Activated CD4-positive, alpha-beta memory T cell treated with anti-CD3 and anti-CD28 coated beads for 36 hours (primary cell): ENCODE data around the gene ST8SIA5. TPM values are rescaled to one million over a fixed set of nuclear protein-coding genes. Genes with fewer than 3 reads are reported as not detected.

Source experiments
- CTCF ChIA-PET: fragments of 350-600 bp; sonication (Branson Sonifier 250); formaldehyde crosslinking; loops from one replicate; lab custom pipeline; 2021; ENCODE audit warnings: antibody characterized with exemption, inconsistent platforms; lab: Charles Lee
- POLR2A ChIA-PET: fragments of 350-600 bp; sonication (Branson Sonifier 250); formaldehyde crosslinking; loops from one replicate; lab custom pipeline; 2021; ENCODE audit warnings: antibody characterized with exemption; lab: Charles Lee
- DNase-seq: peaks from one replicate; pipeline ENCODE4 v3.0.0-alpha.2; 2020
- H3K27ac Mint-ChIP-seq: one replicate; pipeline ENCODE4 v1.8.0; 2021; ENCODE audit warnings: mixed read lengths
- H3K27me3 Mint-ChIP-seq: one replicate; pipeline ENCODE4 v1.8.0; 2021; ENCODE audit warnings: mixed read lengths
- H3K36me3 Mint-ChIP-seq: one replicate; pipeline ENCODE4 v1.8.0; 2021; ENCODE audit warnings: mixed read lengths
- H3K4me1 Mint-ChIP-seq: one replicate; pipeline ENCODE4 v1.8.0; 2021; ENCODE audit warnings: low read depth, mixed read lengths
- H3K4me3 Mint-ChIP-seq: one replicate; pipeline ENCODE4 v1.8.0; 2021; ENCODE audit warnings: mild to moderate bottlenecking, mixed read lengths
- H3K9me3 Mint-ChIP-seq: one replicate; pipeline ENCODE4 v1.8.0; 2021; ENCODE audit warnings: mixed read lengths
- intact Hi-C: fragments of 100-400 bp; cut with micrococcal nuclease; formaldehyde crosslinking; loops from one replicate; pipeline ENCODE4 v1.15.1; 2023
- total RNA-seq, 2 experiments: library from RNA; stranded (reverse); gene quantifications; one replicate each; pipeline ENCODE4 v1.2.3, GENCODE V29; 2021

ST8SIA5 gene
- total RNA-seq, 2 experiments from 2014 or later: not detected

DNA sequence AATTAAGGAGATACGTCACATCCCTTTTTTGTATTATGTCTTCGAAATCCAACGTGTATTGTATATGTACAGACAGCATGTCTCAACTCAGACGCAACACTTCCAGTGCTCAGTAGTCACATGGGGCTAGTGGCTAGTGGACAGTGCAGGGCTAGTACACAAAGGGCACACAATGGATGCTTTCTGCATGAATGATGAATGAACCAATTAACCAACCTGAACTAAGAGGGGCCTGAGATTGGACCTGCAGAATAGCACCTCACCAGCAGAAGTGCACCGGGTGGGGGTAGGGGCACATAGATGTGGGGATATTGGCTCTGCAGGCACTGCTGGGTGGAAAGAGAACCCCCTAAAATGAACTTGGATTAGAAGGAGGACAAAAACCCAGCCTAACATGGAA lies 20.7 kb downstream of the ST8SIA5 start:
- Mint-ChIP-seq H3K27ac (no peak overlapping the region), H3K9me3 (no peaks in the 10 kb centered on the region), H3K4me1 (no peaks in the 10 kb centered on the region), H3K4me3 (no peak overlapping the region), H3K36me3 (no peaks in the 10 kb centered on the region), H3K27me3 (peaks cover 12% of the 10 kb centered on the region)
- CTCF ChIA-PET: no interaction called here
- intact Hi-C loops: no loop called here
- POLR2A ChIA-PET: no interaction called here
- DNase-seq: no peak

DNA sequence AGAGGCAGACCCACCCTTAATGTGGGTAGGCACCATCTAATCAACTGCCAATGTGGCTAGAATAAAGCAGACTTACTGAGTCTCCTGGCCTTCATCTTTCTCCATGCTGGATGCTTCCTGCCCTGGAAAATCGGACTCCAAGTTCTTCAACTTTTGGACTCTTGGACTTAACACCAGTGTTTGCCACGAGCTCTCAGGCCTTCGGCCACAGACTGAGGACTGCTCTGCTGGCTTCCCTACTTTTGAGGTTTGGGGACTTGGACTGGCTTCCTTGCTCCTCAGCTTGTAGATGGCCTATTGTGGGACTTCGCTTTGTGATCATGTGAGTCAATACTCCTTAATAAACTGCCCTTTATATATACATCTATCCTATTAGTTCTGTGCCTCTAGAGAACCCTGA lies 21.9 kb downstream of the ST8SIA5 start:
- DNase-seq: no peak
- H3K4me1 Mint-ChIP-seq: no peaks in the 10 kb centered on the region
- intact Hi-C loops: no loop called here
- ChIA-PET CTCF (no interaction called here), POLR2A (no interaction called here)
- no peak overlapping the region for H3K27ac Mint-ChIP-seq
- H3K36me3 Mint-ChIP-seq: no peaks in the 10 kb centered on the region
- peaks cover 8% of the 10 kb centered on the region for H3K9me3 Mint-ChIP-seq
- H3K27me3 Mint-ChIP-seq: peaks cover 9% of the 10 kb centered on the region
- H3K4me3 Mint-ChIP-seq: no peak overlapping the region

DNA sequence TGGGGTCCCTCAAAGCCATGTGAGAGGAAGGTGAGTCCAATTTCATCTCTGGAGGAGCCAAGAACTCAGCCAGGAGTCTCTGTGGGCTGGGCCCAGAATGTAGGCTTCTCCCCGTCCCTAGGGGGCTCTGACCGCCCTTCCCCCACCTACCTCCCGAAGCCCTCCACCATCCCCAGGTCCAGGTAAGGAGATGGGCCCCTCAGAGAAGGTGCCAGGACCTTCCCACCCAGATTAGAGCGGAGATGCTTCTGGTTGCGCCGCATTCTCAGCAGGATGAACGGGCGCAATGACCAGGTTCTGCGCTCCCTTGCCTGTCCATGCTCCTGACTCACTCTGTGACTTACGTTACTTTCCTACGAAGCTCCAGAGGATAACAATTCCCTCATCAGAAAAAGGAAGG lies 23.0 kb downstream of the ST8SIA5 start:
- no peak overlapping the region for H3K4me3 Mint-ChIP-seq
- H3K4me1 Mint-ChIP-seq: no peaks in the 10 kb centered on the region
- ChIA-PET CTCF (no interaction called here), POLR2A (no interaction called here)
- H3K27me3 Mint-ChIP-seq: peaks cover 2% of the 10 kb centered on the region
- intact Hi-C loops: no loop called here
- peaks cover 18% of the 10 kb centered on the region for H3K9me3 Mint-ChIP-seq
- H3K36me3 Mint-ChIP-seq: no peaks in the 10 kb centered on the region
- no peak overlapping the region for H3K27ac Mint-ChIP-seq
- DNase-seq: no peak

DNA sequence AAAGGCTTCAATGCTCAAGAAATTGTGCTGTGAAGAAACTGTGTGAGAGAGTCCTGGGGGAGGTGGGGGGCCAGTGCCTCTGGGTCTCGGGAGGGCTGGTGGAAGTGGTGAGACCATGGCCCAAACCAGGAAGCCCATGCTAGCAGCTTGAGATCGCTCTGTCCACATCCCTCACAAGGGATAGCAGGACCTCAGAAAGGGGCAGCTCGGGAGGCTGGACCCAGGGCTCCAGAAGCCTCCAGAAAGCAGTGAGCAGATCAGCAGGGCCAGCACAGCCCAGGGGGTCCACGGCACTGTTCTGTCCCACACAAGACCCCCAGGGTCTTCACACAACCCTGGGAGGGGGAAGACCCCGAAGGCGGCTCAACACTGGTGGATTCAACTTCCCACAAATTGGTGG lies 24.1 kb downstream of the ST8SIA5 start:
- H3K36me3 Mint-ChIP-seq: no peaks in the 10 kb centered on the region
- no peak overlapping the region for H3K27ac Mint-ChIP-seq
- peaks cover 18% of the 10 kb centered on the region for H3K9me3 Mint-ChIP-seq
- H3K4me3 Mint-ChIP-seq: no peak overlapping the region
- DNase-seq: no peak
- no peaks in the 10 kb centered on the region for H3K4me1 Mint-ChIP-seq
- POLR2A ChIA-PET: no interaction called here
- intact Hi-C loops: no loop called here
- CTCF ChIA-PET: no interaction called here
- no peaks in the 10 kb centered on the region for H3K27me3 Mint-ChIP-seq

DNA sequence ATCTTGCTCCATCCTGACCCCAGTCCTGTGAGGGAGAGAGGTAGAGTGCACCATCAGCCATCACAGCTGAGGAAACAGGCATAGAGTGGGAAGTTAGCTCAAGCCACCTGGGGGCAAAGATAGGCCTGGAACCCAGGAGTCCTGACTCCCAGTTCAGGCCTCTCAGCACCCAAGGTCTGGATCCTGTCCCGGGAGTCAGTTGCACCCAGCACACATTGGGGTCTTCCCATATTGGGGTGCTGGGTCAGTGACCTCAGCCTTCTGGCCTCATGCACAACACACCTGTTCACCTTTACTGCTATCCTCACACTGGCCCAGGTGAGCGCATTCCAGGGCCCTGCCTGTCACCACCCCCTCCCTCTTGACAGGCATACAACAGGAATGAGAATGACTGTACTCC lies 24.7 kb downstream of the ST8SIA5 start:
- no peak overlapping the region for H3K27ac Mint-ChIP-seq
- intact Hi-C loops: no loop called here
- H3K36me3 Mint-ChIP-seq: no peaks in the 10 kb centered on the region
- H3K4me1 Mint-ChIP-seq: no peaks in the 10 kb centered on the region
- ChIA-PET POLR2A (no interaction called here), CTCF (no interaction called here)
- H3K4me3 Mint-ChIP-seq: no peak overlapping the region
- H3K27me3 Mint-ChIP-seq: no peaks in the 10 kb centered on the region
- peaks cover 18% of the 10 kb centered on the region for H3K9me3 Mint-ChIP-seq
- no peak for DNase-seq

DNA sequence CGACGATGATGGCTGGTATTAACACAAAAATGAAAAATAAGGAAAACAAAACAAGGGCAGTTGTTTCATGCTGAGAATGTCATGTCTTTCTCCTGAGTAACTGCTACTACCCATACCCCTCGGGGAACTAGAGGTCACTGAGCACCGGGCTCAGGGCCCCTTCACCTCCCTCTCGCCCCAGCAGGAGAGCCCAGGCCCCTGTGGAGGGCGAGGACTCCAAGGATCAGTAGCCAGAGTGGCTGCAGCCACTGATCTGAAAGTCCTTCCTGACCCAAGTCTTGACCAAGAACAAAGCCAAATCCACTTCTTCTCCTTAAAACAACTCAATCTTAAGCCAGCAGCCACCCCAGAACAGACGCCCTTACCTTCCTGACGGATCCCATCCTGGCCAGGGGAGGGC lies 25.5 kb downstream of the ST8SIA5 start:
- Mint-ChIP-seq H3K27ac (no peak overlapping the region), H3K4me3 (no peak overlapping the region), H3K36me3 (no peaks in the 10 kb centered on the region), H3K9me3 (peaks cover 18% of the 10 kb centered on the region), H3K27me3 (no peaks in the 10 kb centered on the region), H3K4me1 (no peaks in the 10 kb centered on the region)
- intact Hi-C loops: no loop called here
- DNase-seq: no peak
- POLR2A ChIA-PET: no interaction called here
- CTCF ChIA-PET: no interaction called here

DNA sequence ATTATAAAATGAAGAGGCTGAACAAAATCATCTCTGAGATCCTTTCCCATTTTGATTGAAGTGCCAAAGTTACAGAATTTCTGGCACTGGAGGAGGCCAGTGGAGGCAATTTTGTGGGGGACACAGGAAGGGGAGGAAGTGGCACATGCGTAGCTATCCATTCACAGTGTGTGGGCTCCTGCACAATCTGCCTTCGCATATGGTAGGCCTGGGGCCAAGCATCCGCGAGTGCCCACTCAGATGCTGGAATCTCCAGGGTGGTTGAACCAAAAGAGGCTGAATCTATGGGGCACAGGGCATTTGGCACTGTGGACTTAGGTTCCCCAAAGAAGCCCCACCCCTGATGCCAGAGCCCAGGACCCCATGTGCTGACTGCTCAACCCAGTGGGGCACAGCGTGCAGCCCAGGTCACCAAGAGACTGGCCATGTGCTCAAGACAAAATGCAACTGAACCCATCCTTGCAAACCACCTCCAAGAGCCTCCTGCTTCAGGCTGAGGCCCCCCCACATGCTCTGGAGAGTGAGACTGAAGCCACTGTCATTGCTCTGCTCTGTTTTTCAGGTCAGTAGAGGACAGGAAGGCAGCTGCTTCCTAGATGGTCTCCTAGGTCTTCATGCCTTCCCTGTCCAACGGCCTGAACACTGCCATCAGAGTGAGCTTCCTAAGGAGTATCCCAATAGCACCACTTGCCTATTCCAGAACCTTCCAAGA lies 28.5 kb downstream of the ST8SIA5 start:
- Mint-ChIP-seq H3K4me1 (no peaks in the 10 kb centered on the region), H3K27ac (no peak overlapping the region), H3K9me3 (peaks cover 18% of the 10 kb centered on the region), H3K27me3 (no peaks in the 10 kb centered on the region), H3K4me3 (no peak overlapping the region), H3K36me3 (no peaks in the 10 kb centered on the region)
- no peak for DNase-seq
- POLR2A ChIA-PET: no interaction called here
- CTCF ChIA-PET: interaction anchor here (1.0 kb wide), 1 partner anchor 70 kb away, joined by 4 read pairs; no protein-coding TSS in a partner anchor
- intact Hi-C loops: no loop called here

DNA sequence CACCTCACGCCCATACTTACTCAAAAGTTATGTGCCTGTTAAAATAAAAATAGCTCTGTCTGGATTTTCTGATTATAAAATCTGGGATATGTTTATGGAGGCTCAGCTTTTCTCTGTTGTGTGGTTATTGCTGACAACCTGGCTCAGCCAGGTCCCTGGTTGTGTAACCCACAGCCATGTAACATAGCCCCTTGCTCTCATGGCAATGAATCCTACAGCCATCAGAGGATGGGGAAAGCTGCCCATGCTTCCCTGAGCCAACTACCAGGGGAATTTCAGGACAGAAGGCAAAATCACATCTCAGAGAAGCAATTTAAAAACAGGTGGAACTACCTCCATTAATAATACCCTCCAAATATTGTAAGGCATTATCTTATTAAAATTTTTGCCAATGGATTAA lies 29.7 kb downstream of the ST8SIA5 start:
- POLR2A ChIA-PET: no interaction called here
- CTCF ChIA-PET: no interaction called here
- Mint-ChIP-seq H3K4me1 (no peaks in the 10 kb centered on the region), H3K4me3 (no peak overlapping the region), H3K36me3 (no peaks in the 10 kb centered on the region), H3K9me3 (peaks cover 18% of the 10 kb centered on the region), H3K27me3 (no peaks in the 10 kb centered on the region), H3K27ac (no peak overlapping the region)
- intact Hi-C loops: no loop called here
- DNase-seq: no peak

DNA sequence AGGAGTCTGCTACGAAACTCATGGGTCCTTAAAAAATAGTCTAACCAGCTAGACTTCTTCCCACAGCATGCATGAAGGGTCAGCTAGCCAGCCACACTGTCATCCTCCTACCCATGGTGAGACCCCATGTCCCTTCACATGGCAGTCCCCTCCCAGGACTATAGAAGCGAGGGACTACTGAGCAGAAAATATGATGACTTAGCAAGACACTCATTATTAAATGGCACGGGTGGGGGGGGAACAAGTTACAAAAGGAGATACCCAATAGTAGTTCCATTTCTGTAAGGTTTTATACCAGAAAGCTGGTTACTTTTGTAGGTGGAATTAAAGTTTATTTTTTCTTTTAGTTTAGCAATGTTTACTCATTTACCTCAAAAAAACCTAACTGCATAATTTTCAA lies 31.5 kb downstream of the ST8SIA5 start:
- CTCF ChIA-PET: no interaction called here
- H3K36me3 Mint-ChIP-seq: no peaks in the 10 kb centered on the region

DNA sequence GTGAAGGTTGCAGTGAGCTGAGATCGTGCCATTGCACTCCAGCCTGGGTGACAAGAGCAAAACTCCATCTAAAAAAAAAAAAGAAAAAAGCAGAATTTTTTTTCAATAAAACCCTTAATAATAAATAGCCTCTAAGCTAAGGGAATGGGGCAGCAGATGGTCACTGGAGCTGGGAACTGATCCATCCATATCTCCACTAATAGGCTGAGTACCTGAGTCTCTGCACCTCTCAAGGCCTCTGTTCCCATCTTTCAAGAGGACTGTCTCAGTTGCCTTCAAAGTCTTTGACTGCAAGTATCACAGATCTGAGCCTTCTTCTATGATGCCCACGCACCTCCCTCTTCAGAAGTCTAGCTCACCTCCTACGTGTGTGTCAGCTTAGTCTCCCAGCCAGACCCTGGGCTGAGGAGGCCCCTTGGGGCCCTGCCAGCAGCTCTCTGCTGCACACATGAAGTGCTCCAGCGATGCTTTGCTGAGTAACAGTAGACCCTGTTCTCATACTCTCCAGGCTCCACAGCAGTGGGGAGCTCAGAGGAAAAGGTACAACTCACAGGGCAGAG lies 32.9 kb downstream of the ST8SIA5 start:
- H3K4me3 Mint-ChIP-seq: no peak overlapping the region
- ChIA-PET CTCF (no interaction called here), POLR2A (no interaction called here)
- no peak overlapping the region for H3K27ac Mint-ChIP-seq
- H3K9me3 Mint-ChIP-seq: no peaks in the 10 kb centered on the region
- intact Hi-C loops: no loop called here
- H3K36me3 Mint-ChIP-seq: no peaks in the 10 kb centered on the region
- DNase-seq: no peak
- peaks cover 2% of the 10 kb centered on the region for H3K27me3 Mint-ChIP-seq
- H3K4me1 Mint-ChIP-seq: no peaks in the 10 kb centered on the region

More for the DNA sequence above, 31.5 kb downstream of the ST8SIA5 start:
- intact Hi-C loops: no loop called here
- Mint-ChIP-seq H3K27me3 (no peaks in the 10 kb centered on the region), H3K27ac (no peak overlapping the region), H3K4me3 (no peak overlapping the region), H3K4me1 (no peaks in the 10 kb centered on the region), H3K9me3 (peaks cover 12% of the 10 kb centered on the region)
- POLR2A ChIA-PET: no interaction called here
- no peak for DNase-seq

DNA sequence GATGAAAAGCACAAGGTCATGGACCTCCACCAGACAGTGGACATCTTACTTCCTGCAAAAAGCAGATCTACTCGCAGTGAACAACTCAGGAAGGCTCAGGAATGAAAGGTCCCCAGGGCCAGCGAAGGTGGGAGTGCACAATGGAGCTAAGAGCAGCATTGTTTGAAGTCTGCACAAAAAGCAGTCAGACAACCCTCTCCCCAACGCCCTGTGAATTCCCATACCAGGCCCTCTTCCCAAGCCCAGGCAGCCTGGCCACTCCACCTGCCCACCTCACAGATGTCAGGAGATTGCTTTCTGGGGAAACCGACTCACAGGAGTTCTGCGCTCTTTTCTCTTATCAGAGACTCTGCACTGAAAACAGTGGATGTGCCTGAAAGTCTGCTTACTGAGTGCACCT lies 34.8 kb downstream of the ST8SIA5 start:
- no peaks in the 10 kb centered on the region for H3K9me3 Mint-ChIP-seq
- H3K36me3 Mint-ChIP-seq: no peaks in the 10 kb centered on the region
- H3K4me1 Mint-ChIP-seq: no peaks in the 10 kb centered on the region
- no peak overlapping the region for H3K4me3 Mint-ChIP-seq
- CTCF ChIA-PET: no interaction called here
- H3K27ac Mint-ChIP-seq: no peak overlapping the region
- no peak for DNase-seq
- intact Hi-C loops: no loop called here
- POLR2A ChIA-PET: no interaction called here
- H3K27me3 Mint-ChIP-seq: peaks cover 2% of the 10 kb centered on the region

DNA sequence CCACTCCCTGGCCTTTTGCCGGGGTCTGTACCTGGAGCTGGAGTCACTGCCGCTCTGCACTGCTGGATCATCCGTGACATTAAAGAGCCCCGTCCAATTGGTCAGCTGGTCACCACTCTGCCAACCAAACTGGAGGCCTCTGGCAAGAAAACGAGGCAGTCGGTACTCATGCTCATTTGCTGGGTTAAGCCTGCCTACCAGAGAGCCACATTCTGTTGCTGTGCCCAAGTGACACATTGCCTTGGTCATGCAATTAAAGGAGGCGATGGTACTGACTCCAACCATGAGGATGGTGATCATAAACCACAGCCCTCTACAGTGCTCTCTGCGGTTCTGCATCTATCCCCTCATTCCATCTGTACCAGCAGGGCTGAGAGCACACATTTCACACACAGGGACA lies 35.5 kb downstream of the ST8SIA5 start:
- H3K9me3 Mint-ChIP-seq: no peaks in the 10 kb centered on the region
- intact Hi-C loops: no loop called here
- no peak overlapping the region for H3K27ac Mint-ChIP-seq
- H3K4me3 Mint-ChIP-seq: no peak overlapping the region
- H3K27me3 Mint-ChIP-seq: peaks cover 2% of the 10 kb centered on the region
- ChIA-PET CTCF (no interaction called here), POLR2A (no interaction called here)
- H3K4me1 Mint-ChIP-seq: no peaks in the 10 kb centered on the region
- no peaks in the 10 kb centered on the region for H3K36me3 Mint-ChIP-seq
- DNase-seq: no peak

DNA sequence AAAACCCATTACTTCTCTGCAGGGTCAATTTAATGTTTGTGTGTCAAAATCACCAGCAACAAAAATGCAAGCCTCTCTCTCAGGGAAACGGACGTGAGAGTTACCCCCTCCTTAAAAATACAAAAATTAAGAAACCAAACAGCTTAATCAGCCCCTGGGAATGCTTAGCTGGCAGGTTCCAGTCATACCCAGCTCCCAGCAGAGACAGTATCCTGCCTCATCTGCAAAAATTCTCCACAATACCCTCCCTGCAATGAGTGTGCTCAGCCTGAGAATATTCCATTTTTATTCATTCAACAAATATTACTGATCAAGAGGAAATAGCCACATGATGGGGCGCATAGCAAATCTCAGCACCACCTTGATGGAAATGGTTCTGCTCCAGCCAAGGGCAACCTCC lies 36.3 kb downstream of the ST8SIA5 start:
- Mint-ChIP-seq H3K27ac (no peak overlapping the region), H3K4me1 (no peaks in the 10 kb centered on the region), H3K9me3 (no peaks in the 10 kb centered on the region), H3K36me3 (no peaks in the 10 kb centered on the region), H3K4me3 (no peak overlapping the region), H3K27me3 (peaks cover 2% of the 10 kb centered on the region)
- ChIA-PET POLR2A (no interaction called here), CTCF (no interaction called here)
- intact Hi-C loops: no loop called here
- DNase-seq: no peak
